Measurements from ENCODE around the gene PCBP3. TPM values are rescaled to one million over a fixed set of nuclear protein-coding genes. Genes with fewer than 3 reads are reported as not detected.

PCBP3 gene
- total RNA-seq, 1 donor from 2014 or later, result 7.6 TPM

- peak; percentile 91 for DNase-seq (ENCODE audit: extremely low spot score, unreplicated experiment)
- Mint-ChIP-seq H3K27ac (ENCODE audit: unreplicated experiment) (peak overlapping the region; percentile 78), H3K9me3 (ENCODE audit: unreplicated experiment) (no peaks in the 10 kb centered on the region), H3K36me3 (ENCODE audit: unreplicated experiment) (no peaks in the 10 kb centered on the region), H3K4me1 (ENCODE audit: unreplicated experiment) (peaks cover 55% of the 10 kb centered on the region), H3K4me3 (ENCODE audit: unreplicated experiment) (no peak overlapping the region), H3K27me3 (ENCODE audit: unreplicated experiment) (no peaks in the 10 kb centered on the region)
- no peak for TF ChIP-seq CTCF (IDR thresholded peaks at IDR 0.05)
Measured at GRCh38 chr21:45874716-45875415, 231.3 kb downstream of the PCBP3 start.

- no peak overlapping the region for H3K4me3 Mint-ChIP-seq (ENCODE audit: unreplicated experiment)
- H3K36me3 Mint-ChIP-seq (ENCODE audit: unreplicated experiment), result no peaks in the 10 kb centered on the region
- TF ChIP-seq CTCF (IDR thresholded peaks at IDR 0.05), result no peak
- DNase-seq (ENCODE audit: extremely low spot score, unreplicated experiment), result no peak
- peaks cover 57% of the 10 kb centered on the region for H3K4me1 Mint-ChIP-seq (ENCODE audit: unreplicated experiment)
- peak overlapping the region; percentile 72 for H3K27ac Mint-ChIP-seq (ENCODE audit: unreplicated experiment)
- H3K9me3 Mint-ChIP-seq (ENCODE audit: unreplicated experiment), result no peaks in the 10 kb centered on the region
- H3K27me3 Mint-ChIP-seq (ENCODE audit: unreplicated experiment), result no peaks in the 10 kb centered on the region
Measured at GRCh38 chr21:45875416-45875760, 231.9 kb downstream of the PCBP3 start.

GRCh38 chr21:45875881-45876280 is 232.4 kb downstream of the PCBP3 start:
- H3K27me3 Mint-ChIP-seq (ENCODE audit: unreplicated experiment), result peaks cover 2% of the 10 kb centered on the region
- no peak overlapping the region for H3K4me3 Mint-ChIP-seq (ENCODE audit: unreplicated experiment)
- H3K9me3 Mint-ChIP-seq (ENCODE audit: unreplicated experiment), result no peaks in the 10 kb centered on the region
- H3K27ac Mint-ChIP-seq (ENCODE audit: unreplicated experiment), result peak overlapping the region; percentile 72
- no peak for TF ChIP-seq CTCF (IDR thresholded peaks at IDR 0.05)
- no peak for DNase-seq (ENCODE audit: extremely low spot score, unreplicated experiment)
- peaks cover 58% of the 10 kb centered on the region for H3K4me1 Mint-ChIP-seq (ENCODE audit: unreplicated experiment)
- no peaks in the 10 kb centered on the region for H3K36me3 Mint-ChIP-seq (ENCODE audit: unreplicated experiment)

- no peaks in the 10 kb centered on the region for H3K9me3 Mint-ChIP-seq (ENCODE audit: unreplicated experiment)
- peaks cover 58% of the 10 kb centered on the region for H3K4me1 Mint-ChIP-seq (ENCODE audit: unreplicated experiment)
- no peak overlapping the region for H3K4me3 Mint-ChIP-seq (ENCODE audit: unreplicated experiment)
- no peak for DNase-seq (ENCODE audit: extremely low spot score, unreplicated experiment)
- peak overlapping the region; percentile 36 for H3K27ac Mint-ChIP-seq (ENCODE audit: unreplicated experiment)
- no peaks in the 10 kb centered on the region for H3K36me3 Mint-ChIP-seq (ENCODE audit: unreplicated experiment)
- H3K27me3 Mint-ChIP-seq (ENCODE audit: unreplicated experiment), result peaks cover 2% of the 10 kb centered on the region
- TF ChIP-seq CTCF (IDR thresholded peaks at IDR 0.05), result no peak
Measured at GRCh38 chr21:45876381-45877170, 233.1 kb downstream of the PCBP3 start.

- peaks cover 2% of the 10 kb centered on the region for H3K27me3 Mint-ChIP-seq (ENCODE audit: unreplicated experiment)
Measured at GRCh38 chr21:45877171-45877438, 233.6 kb downstream of the PCBP3 start.

More at GRCh38 chr21:45877171-45877438, 233.6 kb downstream of the PCBP3 start:
- peaks cover 58% of the 10 kb centered on the region for H3K4me1 Mint-ChIP-seq (ENCODE audit: unreplicated experiment)
- no peak overlapping the region for H3K4me3 Mint-ChIP-seq (ENCODE audit: unreplicated experiment)
- peak overlapping the region; percentile 36 for H3K27ac Mint-ChIP-seq (ENCODE audit: unreplicated experiment)
- TF ChIP-seq CTCF (IDR thresholded peaks at IDR 0.05), result no peak
- DNase-seq (ENCODE audit: extremely low spot score, unreplicated experiment), result no peak
- no peaks in the 10 kb centered on the region for H3K36me3 Mint-ChIP-seq (ENCODE audit: unreplicated experiment)
- H3K9me3 Mint-ChIP-seq (ENCODE audit: unreplicated experiment), result no peaks in the 10 kb centered on the region
